SKM-1 treated with dmso at 0.1 percent for 144 hours (cell line): ENCODE data around the gene CRAT.

Experiments used
- DNase-seq: peaks from one replicate; lab custom pipeline; 2025; ENCODE audit not compliant: unreplicated experiment; lab: John Stamatoyannopoulos, UW

The CRAT gene

DNA sequence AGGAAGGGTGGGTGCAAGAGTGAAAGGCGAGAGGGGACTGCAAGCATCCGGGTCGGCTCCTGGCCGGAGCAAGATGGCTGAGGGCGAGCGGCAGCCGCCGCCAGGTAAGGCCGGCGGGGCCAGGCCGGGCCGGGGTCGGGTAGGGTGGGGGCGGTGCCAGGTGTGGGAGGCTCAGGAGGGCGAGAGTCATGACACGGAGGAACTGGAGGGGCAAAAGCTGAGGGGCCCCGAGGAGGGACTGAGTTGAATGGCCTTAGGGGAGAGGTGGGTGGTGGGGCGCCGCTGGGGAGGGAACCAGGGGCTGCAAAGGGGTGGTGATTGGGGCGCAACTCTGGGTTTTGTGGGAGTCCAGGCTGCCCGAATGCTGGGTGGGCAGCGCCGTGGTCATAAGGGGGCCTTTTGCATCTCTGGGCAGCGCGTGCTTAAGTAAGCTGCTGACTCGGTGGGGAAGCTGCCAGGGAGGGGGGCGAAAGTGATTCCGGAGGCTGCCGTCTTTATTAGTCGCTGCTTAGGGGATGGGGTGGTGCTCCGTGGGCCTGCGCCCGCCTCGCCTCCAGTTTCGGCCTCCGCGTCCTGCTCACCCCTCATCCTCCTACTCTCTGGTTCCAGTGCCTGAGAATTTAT is 1.0 kb upstream of the CRAT start:
- peak; percentile 10 for DNase-seq

DNA sequence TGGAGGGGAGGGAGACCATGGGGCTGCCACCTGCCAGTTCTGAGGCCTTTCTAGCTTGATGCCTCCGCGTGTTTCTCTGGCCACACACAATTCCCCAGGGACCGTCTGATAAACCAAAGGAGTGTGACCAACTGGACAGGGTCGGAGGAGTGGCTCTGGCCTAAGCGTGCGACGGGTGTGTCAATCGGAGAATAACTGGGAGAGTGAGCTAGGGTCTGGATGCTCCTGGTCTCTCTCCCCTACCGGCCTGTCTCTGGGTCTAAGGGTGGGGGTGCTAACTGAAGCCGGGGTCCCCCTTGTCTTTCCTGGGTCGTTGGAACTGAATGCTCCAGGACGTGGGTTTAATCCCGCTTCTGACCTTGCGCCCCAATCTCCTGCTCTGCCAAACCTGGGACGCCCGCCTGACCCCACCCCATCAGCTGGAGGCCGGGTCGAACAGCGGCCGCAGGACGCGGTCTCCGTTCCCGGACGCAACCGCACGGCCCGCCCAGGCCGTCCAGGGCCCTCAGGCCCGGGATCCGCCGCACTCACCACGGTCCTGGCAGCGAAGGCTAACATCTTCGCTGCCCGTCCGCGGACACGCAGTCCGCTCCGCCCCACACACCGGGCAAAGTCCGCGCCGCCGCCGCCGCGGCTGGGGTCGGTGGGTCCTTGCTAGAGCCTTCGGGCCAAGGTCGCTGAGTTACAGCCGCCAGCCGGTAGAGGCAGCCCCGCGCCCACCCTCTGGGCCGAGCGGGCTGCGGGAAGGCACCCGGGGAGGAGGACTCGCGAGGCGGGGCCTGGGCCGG is 447 bp downstream of the CRAT start:
- DNase-seq: peak; percentile 17

DNA sequence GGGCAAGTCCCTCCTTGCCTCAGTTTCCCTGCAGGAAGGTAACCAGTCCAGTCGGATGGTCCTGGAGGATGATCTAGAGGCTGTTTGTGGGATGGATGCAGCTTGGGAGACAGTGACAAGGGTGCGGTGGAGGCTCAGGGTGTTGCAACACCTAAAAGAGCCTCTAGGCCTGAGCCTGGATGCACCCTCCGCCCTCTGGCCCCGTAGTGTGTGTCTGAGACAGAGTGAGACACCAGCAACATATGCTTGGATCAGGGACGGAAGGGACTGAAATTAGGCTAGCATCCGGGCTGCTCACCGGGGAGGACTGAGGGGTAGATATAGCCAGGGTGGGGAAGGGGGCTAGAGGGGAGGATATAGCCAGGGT is 1.1 kb downstream of the CRAT start:
- DNase-seq: peak; percentile 67

DNA sequence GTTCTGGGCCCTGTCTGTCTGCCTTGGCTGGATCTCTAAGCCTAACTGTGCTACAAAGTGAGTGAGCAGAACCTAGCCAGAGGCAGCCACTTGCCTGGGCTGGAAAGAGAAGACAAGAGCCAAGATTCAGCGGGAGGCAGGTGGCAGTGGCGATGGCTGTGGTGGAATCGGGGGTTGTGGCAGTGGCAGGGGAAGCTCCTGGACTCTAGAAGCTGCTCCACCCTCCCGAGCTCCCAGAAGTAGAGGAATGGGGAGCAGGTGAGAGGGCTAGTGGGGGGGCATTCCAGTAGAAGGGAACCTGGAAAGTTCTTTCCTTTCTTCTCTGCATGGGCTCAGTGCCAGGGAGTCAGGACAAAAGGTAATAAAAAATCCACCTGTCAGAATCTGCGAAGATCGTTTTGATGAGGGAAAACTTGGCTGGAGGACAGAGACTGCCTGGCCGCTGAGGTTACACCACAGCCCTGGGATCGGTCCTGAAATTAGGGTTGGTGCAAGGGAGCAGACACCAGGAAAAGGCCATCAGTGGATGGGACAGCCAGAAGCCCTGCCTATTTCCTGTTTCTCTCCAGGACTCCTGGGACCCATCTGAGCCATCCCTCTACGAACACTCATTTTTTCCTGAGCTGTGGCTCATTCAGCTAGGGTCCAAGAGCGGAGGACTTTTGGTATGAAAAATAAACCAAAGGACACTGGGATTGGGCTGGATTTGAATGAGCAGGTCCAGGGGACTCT is 1.6 kb downstream of the CRAT start:
- no peak for DNase-seq

DNA sequence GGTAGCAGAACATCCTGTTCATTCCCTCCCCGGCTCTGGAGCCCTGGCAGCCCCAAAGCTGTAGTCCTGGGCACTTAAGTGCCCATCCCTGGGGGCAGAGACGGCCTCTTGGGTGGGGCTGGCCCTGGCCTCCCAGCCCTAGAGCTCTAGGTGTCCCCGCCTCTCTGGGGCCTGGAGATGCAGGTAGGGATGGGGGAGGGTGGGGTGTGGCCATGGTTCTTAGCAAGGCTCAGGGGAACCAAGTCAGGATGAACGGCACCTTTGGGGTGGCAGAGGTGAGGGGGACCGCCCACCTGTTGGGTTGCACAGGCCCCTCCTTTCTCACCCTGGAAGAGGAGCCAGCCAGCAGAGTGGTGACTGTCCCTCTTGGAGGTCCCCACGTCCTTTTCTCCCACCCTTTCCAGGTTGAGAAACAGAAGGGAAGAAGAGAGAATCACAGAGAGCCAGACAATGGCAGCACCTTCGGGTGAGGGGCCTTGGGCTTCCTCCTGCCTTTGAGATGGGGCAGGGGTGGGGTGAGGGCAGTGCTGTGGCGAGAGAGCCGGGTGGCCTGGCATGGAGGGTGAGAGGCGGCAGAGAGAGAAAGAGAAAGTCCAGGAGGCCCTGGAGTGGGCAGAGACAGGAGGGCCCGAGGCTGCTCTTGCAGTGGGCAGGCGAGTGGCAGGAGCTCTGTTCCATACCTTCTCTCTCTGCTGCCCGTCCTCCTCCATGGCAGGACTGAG is 2.3 kb downstream of the CRAT start:
- no peak for DNase-seq

DNA sequence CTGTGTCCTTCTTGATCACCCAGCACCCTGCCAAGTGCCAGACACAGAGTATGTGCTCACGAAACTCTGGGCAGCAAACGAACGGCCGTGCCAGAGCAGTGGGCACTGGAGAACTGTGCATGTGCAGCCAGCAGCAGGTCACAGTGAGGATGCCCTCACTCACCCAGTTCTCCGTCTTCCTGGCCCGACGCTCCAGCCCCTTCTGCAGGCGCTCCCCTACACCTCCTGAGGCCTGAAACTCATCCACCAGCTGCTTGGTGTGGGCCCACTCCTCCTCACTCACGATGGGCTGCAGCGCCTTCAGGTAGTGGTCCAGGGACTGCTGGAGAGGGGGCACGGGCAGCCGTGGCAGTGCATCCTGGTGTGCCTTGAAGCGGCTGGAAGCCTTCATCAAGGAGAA is 2.9 kb downstream of the CRAT start:
- DNase-seq: no peak

DNA sequence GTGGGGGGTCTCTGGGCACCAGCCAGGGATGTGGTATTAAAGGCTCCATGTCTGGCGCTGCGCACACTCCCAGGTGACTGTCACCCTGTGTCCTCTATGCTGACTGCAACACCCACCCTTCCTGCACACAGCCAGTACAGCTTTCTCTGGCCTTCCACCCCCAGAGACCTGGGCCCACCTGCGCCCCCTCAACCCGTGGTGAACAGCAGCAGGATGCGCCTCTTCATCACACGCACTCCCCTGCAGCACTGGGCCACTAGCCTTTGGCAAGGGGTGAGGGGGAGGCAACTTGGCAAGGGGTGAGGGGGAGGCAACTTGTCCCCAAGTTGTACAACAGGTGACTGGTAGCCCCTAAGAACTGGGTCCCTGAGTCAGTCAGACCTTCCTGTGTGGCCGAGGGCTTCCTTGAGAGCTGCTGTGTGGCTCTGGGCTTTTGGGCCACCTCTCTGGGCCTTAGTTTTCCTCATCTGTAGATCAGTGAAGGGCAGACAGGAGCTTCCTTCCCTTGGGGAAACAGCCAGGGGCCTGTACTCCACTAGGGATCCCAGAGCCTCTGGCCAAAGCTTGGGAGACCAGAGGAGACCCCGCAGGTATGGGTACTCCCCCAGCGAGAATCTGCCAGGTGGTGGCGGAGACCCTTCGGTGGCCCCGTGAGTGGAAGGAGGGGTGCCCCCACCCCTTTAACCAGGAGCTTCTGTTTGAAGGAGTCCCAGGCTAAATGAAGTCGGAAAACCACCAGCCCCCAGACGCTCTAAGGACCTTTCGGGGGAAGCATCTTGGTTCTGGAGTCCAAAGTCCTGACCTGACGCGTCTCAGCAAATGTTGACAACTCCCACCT is 4.5 kb downstream of the CRAT start:
- no peak for DNase-seq

DNA sequence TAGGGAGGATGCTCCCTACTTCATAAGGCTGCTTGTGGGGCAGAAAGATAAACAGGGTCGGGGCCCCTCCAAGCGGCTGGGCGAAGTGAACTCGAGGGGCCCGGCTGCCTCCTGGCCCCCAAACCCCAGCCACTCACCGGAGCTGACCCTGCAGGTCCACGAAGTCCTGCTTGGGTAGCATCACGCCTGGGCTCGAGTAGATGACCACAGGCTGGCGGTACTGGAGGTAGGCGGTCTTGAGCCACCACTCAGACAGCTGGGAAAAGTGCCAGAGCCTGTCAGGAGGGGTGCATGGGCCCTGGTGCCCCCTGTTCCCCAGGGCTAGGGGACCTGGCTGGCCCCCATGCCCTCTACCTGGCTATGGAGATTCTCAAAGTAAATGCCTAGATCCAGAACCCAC is 6.5 kb downstream of the CRAT start:
- no peak for DNase-seq

DNA sequence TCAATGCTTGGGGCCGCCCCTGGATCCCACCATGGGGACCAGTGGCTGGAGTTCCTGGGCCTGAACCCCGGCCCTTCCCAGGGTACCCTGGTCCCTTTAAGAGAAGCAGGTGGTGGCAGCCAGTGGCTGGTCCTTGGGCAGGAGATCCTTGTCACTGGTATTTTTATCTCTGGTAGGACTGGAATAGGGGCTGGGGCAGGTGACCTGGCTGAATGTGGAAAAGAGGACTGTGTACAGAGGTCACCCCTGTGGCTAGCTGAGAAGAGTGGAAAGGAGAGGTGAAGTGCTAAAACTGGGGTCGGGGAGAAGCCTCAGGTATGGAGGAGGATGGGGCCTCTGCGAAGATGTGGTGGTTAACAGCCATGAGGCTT is 7.0 kb downstream of the CRAT start:
- DNase-seq: no peak

DNA sequence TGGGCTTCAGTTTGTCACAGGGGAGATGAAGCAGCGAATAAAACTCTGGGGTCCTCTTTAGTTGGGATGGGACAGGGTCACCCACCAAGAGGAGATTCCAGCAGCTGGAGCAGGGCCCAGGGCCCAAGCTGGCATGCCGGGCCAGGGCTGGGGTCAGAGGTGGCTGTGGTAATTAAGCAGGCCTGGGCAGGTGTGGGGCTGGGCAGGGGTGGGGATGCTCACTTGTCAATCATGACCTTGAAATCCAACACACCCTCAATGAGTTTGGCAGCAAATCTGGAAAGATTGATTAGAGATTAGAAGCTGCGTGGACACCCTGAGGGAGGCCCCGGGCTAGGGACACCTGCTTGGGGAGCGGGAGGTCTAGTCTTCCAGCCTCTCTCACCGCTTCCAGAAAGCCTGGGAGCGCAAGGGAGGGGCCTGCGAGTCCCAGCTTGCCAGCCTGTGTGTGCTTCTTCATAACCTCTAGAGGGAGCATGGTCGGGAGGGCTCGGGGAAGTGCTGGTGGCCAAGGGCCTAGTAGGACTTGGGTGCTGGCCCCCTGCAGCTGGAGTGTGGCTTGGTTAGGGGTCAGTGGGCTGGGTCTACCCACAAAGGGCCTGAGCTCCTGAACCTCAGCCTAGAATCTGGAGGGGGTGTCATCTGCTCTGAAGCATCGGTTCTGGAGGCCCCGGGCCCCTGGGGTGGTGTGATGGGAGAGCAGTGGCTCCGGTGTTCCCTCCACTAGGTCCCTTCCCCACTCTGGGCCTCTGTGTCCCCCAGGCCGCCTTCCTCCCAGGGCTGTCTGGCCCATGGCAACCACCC is 7.6 kb downstream of the CRAT start:
- peak; percentile 55 for DNase-seq

DNA sequence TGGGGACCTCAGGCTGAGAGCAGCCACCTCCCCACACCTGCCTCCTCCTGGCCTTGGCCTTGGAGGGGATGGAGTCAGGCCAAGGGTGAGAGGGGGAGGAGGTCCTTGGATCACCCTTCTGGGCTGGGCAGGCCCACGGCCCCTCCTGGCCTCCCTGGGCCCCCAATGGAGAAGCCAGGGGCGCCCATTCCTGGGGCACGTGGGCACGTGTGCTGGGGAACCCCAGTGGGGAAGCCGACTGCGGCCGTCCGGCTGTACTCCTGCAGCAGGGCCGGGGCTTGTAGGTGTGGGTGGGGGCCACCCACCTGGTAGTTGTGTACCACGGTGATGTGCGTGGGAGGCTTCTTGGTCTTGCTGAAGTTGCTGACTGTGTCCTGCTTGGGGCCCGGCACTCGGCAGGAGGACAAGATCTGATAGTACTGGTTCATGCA is 8.5 kb downstream of the CRAT start:
- no peak for DNase-seq

DNA sequence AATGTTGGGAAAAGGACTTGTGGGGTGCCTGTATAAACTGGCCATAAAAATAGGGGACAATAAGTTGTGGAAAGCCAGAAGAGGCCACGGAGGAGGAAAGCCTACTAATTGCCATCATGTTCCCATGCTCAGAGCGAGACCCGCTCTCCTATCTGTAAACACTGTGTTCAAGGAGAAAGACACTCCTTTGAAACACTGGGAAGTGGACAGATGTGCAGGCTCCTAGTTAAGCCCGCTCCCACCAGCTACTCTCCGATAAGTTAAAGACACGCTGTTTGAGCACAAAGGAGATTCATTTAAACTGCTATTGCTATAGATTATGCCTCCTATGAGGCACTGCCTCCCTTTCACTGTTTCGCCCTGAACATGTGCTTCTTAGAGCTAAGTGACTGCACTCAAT is 9.3 kb downstream of the CRAT start:
- no peak for DNase-seq

DNA sequence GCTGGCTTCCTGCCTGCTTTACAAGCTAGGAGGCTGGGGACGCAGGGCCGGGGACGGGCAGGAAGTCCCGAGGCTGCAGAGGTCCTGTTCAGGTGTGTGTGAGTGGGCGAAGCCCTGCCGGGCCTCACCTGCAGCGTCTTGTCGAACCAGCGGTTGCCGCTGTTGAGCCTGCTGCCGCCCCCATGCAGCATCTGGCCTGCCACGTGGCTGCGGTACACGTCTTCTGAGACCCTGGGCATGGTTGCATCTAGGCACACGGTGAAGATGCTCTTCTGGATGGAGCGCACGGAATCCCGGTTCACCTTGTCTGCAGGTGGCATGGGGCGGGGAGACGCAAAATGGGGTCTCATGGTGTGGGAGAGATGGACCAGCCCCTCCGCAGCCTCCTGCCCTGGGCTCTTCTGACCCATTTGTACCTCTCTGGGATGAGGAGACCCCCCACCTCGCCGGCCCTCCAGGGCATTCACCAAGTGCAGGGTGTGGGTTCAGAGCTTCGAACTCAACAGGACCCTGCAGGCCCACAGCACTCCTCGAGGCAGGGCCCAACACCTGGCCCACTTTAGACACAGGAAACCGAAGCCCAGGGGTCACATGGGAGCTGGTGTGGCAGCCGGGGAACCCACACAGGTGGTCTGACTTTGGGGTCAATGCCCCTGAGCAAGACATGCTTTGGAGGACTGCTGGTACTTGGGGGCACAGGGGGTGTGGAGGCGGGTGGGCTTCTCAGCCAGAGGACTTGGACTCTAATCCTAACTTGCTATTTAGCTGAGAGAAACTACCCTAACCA is 10.0 kb downstream of the CRAT start:
- no peak for DNase-seq

DNA sequence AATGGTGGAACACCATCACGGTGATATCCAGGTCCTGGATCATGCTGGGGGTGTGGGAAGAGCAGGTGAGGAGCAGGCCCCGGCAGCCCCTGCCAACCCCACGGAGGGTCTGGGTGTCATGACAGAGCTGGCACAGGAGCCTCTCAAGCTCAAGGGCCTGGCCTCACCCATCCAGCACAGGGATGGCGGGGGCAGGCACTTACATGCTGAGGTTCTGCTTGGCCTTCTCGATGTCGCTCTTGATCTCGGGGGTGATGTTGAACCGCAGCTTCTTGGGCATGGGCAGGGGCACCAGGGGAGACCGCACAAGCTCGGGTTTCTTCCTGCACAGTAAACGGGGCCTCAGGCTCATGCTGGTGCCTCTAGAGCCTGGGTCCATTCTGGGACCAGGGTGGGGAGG is 12.3 kb downstream of the CRAT start:
- DNase-seq: no peak

DNA sequence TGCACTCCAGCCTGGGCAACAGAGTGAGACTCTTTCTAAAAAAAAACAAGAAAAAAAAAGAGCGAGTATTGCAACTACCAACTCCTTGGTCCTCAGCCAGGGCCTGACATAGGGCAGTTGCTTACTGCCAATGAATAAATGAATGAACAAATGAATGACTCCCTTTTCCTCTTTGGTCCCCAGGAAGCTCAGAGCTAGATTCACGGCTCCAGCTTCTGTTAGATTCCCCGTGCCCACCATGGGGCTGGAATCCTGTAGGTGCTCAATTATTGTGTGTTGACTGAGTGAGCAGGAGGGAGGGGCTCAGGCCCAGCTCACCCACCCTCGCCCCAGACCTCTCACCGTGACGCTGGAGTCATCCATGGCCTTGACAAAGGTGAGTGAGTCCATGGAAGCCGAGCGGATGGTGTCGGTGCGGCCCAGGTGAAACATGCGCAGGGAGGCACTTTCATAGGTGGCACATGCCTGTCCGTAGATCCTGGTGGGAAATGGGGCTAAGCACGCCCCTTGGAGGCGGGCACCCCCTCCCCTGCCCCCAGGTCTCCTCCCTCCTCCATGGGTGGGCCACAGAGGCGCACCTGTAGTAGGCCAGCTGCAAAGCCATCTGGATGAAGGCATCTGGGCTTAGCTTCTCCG is 12.8 kb downstream of the CRAT start:
- no peak for DNase-seq

DNA sequence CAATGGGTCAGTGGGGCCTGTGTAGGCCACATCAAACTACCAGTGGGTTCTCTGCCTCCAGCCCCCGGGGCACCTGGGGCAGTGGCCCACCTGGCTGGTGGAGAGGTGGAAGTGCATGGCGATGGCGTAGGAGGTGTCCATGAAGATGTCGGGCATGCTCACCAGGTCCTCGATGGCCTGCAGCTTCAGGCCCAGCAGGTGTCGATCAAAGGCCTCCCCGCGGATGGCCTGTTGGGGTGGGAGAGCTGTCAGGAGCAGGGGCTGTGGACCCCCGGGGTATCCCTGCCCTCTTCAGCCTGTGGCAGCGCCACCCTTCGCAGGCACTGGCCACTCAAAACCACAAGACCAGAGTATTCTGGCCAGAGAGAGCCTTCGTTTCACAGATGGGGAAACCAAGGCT is 14.7 kb downstream of the CRAT start:
- no peak for DNase-seq

DNA sequence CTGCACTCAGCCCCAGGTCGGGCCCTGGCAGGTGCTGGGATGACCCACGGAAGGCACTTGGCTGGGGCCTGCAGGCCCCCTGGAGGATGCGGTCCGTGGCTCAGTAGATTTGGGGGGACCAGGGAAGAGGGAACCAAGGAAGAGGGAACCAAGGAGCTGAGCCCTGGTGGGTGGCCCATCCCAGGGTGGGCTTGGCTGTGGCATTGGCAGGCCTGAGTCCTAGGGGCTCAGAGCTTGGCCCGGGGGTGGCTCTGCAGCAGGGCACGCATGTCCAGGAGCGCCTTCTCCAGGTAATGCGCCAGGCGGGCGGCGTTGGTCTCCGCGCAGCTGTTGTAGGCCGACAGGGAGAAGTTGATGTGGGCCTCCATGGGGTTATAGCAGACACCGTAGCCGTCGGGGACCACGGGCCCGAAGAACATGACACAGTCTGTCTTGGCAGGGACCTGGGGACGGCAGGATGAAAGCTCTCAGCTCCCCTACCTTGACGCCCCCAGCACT is 15.4 kb downstream of the CRAT start:
- DNase-seq: no peak

DNA sequence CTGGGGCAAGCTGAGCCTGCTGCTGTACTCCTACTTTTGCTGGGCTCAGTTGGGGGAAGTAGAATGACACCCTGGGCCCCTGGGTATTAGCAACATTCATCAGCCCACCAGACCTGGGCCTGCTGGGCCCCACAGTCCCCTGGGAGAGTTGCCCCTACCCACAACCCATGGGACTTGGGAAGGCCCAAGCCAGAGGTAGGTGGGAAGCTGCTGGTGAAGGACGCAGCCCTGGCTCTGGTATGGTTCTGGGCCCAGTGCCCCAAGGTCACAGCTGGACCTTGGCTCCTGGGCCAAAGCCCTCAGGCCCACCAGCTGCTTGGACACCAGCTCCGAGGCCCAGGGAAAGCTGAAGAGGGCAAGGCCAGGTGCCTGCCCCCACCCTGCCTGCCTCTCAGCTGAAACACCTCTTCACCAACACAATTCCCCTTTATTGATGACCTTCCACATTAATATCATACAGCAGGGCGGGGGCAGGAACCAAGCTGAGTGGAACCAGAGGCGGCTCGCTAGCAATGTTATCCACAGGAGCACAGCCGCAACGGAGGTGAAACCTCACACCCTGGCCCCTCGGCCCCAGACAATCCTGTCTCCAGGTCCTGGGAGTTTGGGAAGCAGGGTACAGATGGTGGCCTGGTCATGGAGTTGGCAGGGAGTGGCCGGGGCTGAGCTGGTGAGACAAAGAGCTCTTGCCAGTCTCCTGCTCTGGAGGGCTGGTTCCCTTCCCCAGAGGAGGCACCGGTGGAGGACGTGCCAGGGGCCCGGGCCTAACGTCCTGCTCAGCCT is 16.0 kb downstream of the CRAT start:
- DNase-seq: no peak
